Suprapubic skin (tissue), 4 donors: ENCODE results near the gene RAB3C.

Experiments
- CTCF ChIP-seq, 2 donors: fragments of 200-600 bp in 1 of 2; fragments of 450-650 bp in 1 of 2; sonication (generic) in 1 of 2; IDR thresholded peaks; one replicate each; pipeline ENCODE4 v1.5.1; 2016 to 2019; ENCODE audit warnings: antibody characterized with exemption in 2 of 2, mild to moderate bottlenecking in 1 of 2, moderate library complexity in 1 of 2
- EP300 ChIP-seq: sonication (generic); formaldehyde crosslinking; IDR thresholded peaks from one replicate; pipeline ENCODE4 v1.6.1; 2017; ENCODE audit warnings: antibody characterized with exemption
- POLR2A ChIP-seq, 2 donors: fragments of 450-650 bp; IDR thresholded peaks; one replicate each; pipeline ENCODE4 v1.6.1; 2017; ENCODE audit warnings: antibody characterized with exemption in 2 of 2, mild to moderate bottlenecking in 2 of 2, moderate library complexity in 2 of 2
- POLR2AphosphoS5 ChIP-seq, 3 donors: sonication (generic); formaldehyde crosslinking; IDR thresholded peaks; one replicate each; pipeline ENCODE4 v1.6.1; 2017; ENCODE audit warnings: antibody characterized with exemption in 3 of 3

GRCh38 chr5:58754250-58754649, 171.4 kb downstream of the RAB3C start:
- TF ChIP-seq CTCF (IDR thresholded peaks at IDR 0.05) (no peak), POLR2A (IDR thresholded peaks at IDR 0.05) (no peak), POLR2AphosphoS5 (IDR thresholded peaks at IDR 0.05) (no peak), EP300 (no peak)
